Measurements from ENCODE around the gene CLIC4.

The CLIC4 gene

GRCh38 chr1:24867084-24867870 is 122.0 kb downstream of the CLIC4 start:
- no peak for DNase-seq (ENCODE audit: low read depth)
- no peak overlapping the region for H3K4me3 ChIP-seq (ENCODE audit: low read length)
- TF ChIP-seq CTCF (IDR thresholded peaks at IDR 0.05; ENCODE audit: insufficient read depth, low read depth, low read length, missing control alignments) = no peak

GRCh38 chr1:24868016-24868875 is 123.0 kb downstream of the CLIC4 start:
- TF ChIP-seq CTCF (IDR thresholded peaks at IDR 0.05; ENCODE audit: insufficient read depth, low read depth, low read length, missing control alignments) = no peak
- H3K4me3 ChIP-seq (ENCODE audit: low read length) = no peak overlapping the region

GRCh38 chr1:24870551-24871195 is 125.4 kb downstream of the CLIC4 start:
- H3K4me3 ChIP-seq (ENCODE audit: low read length) = no peak overlapping the region
- no peak for DNase-seq (ENCODE audit: low read depth)
- no peak for TF ChIP-seq CTCF (IDR thresholded peaks at IDR 0.05; ENCODE audit: insufficient read depth, low read depth, low read length, missing control alignments)

More at GRCh38 chr1:24868016-24868875, 123.0 kb downstream of the CLIC4 start:
- no peak for DNase-seq (ENCODE audit: low read depth)

- H3K4me3 ChIP-seq (ENCODE audit: low read length) = no peak overlapping the region
- no peak for TF ChIP-seq CTCF (IDR thresholded peaks at IDR 0.05; ENCODE audit: insufficient read depth, low read depth, low read length, missing control alignments)
- no peak for DNase-seq (ENCODE audit: low read depth)
Measured at GRCh38 chr1:24871306-24871901, 126.2 kb downstream of the CLIC4 start.

- no peak overlapping the region for H3K4me3 ChIP-seq (ENCODE audit: low read length)
- no peak for TF ChIP-seq CTCF (IDR thresholded peaks at IDR 0.05; ENCODE audit: insufficient read depth, low read depth, low read length, missing control alignments)
- DNase-seq (ENCODE audit: low read depth) = no peak
Measured at GRCh38 chr1:24872061-24872850, 127.0 kb downstream of the CLIC4 start.

GRCh38 chr1:24873148-24873547 is 127.9 kb downstream of the CLIC4 start:
- no peak for TF ChIP-seq CTCF (IDR thresholded peaks at IDR 0.05; ENCODE audit: insufficient read depth, low read depth, low read length, missing control alignments)
- no peak overlapping the region for H3K4me3 ChIP-seq (ENCODE audit: low read length)
- DNase-seq (ENCODE audit: low read depth) = no peak
